Astrocyte (in vitro differentiated cells and primary cell): ENCODE data around the gene UMODL1. TPM values are rescaled to one million over a fixed set of nuclear protein-coding genes. Genes with fewer than 3 reads are reported as not detected.

Experiments
- DNase-seq: peaks from one replicate; pipeline ENCODE4 v3.0.0-alpha.2; 2010; ENCODE audit warnings: low read depth
- FAIRE-seq: peaks from 2 replicates; lab custom pipeline; 2011; peaks lifted over from hg19 to GRCh38; lab: Jason Lieb, UNC
- H2AFZ ChIP-seq: 2 replicates; pipeline ENCODE4 v1.6.0; 2012; ENCODE audit warnings: low read depth, low read length, inconsistent platforms
- H3K27ac ChIP-seq: 2 replicates; pipeline ENCODE4 v1.5.1; 2011; ENCODE audit warnings: low read depth, low read length, inconsistent platforms
- H3K27me3 ChIP-seq: 2 replicates; pipeline ENCODE4 v1.6.0; 2011; ENCODE audit warnings: low read length, inconsistent platforms; ENCODE audit not compliant: insufficient read depth
- H3K36me3 ChIP-seq: 2 replicates; pipeline ENCODE4 v1.5.1; 2011; ENCODE audit warnings: low read length, inconsistent platforms; ENCODE audit not compliant: insufficient read depth
- H3K4me1 ChIP-seq: 2 replicates; pipeline ENCODE4 v1.5.1; 2011; ENCODE audit warnings: low read length, inconsistent platforms; ENCODE audit not compliant: insufficient read depth
- H3K4me2 ChIP-seq: 2 replicates; pipeline ENCODE4 v1.6.0; 2012; ENCODE audit warnings: low read length, inconsistent platforms
- H3K4me3 ChIP-seq: 2 replicates; pipeline ENCODE4 v1.5.1; 2011; ENCODE audit warnings: low read depth, mild to moderate bottlenecking, low read length, inconsistent platforms; ENCODE audit not compliant: insufficient read depth
- H3K79me2 ChIP-seq: 2 replicates; pipeline ENCODE4 v1.6.0; 2012; ENCODE audit warnings: mild to moderate bottlenecking, low read length, inconsistent platforms; ENCODE audit not compliant: insufficient read depth
- H3K9ac ChIP-seq: 2 replicates; pipeline ENCODE4 v1.6.0; 2012; ENCODE audit warnings: mild to moderate bottlenecking, low read length, inconsistent platforms
- H3K9me3 ChIP-seq: 2 replicates; pipeline ENCODE4 v1.5.1; 2012; ENCODE audit warnings: low read depth, mild to moderate bottlenecking, low read length, inconsistent platforms; ENCODE audit not compliant: insufficient read depth
- H4K20me1 ChIP-seq: 2 replicates; pipeline ENCODE4 v1.6.0; 2012; ENCODE audit warnings: low read length, inconsistent platforms; ENCODE audit not compliant: insufficient read depth
- H3K27ac Mint-ChIP-seq: one replicate; pipeline ENCODE4 v1.8.0; 2021; ENCODE audit warnings: mild to moderate bottlenecking, mixed read lengths; ENCODE audit not compliant: unreplicated experiment
- H3K27me3 Mint-ChIP-seq: one replicate; pipeline ENCODE4 v1.8.0; 2021; ENCODE audit warnings: low read depth, mixed read lengths; ENCODE audit not compliant: unreplicated experiment
- H3K36me3 Mint-ChIP-seq: one replicate; pipeline ENCODE4 v1.8.0; 2021; ENCODE audit warnings: low read depth, mixed read lengths; ENCODE audit not compliant: unreplicated experiment
- H3K4me1 Mint-ChIP-seq: one replicate; pipeline ENCODE4 v1.8.0; 2021; ENCODE audit warnings: low read depth, mixed read lengths; ENCODE audit not compliant: unreplicated experiment
- H3K4me3 Mint-ChIP-seq: one replicate; pipeline ENCODE4 v1.8.0; 2021; ENCODE audit warnings: mild to moderate bottlenecking, moderate library complexity, mixed read lengths; ENCODE audit not compliant: unreplicated experiment
- H3K9me3 Mint-ChIP-seq: one replicate; pipeline ENCODE4 v1.8.0; 2021; ENCODE audit warnings: mild to moderate bottlenecking, mixed read lengths; ENCODE audit not compliant: unreplicated experiment
- CTCF ChIP-seq: IDR thresholded peaks from 2 replicates; pipeline ENCODE4 v1.5.1; 2011; ENCODE audit warnings: low read depth, mild to moderate bottlenecking, inconsistent platforms, low read length, moderate library complexity; ENCODE audit not compliant: insufficient read depth
- EZH2 ChIP-seq: IDR thresholded peaks from 2 replicates; pipeline ENCODE4 v1.6.1; 2012; ENCODE audit warnings: mild to moderate bottlenecking, low read length, inconsistent platforms; ENCODE audit not compliant: insufficient read depth
- total RNA-seq: library from RNA; stranded (reverse); gene quantifications from 2 replicates; pipeline ENCODE4 v1.2.1, GENCODE V29; 2021

UMODL1 gene
- total RNA-seq, 1 donor from 2014 or later = not detected

- DNase-seq (no peak), FAIRE-seq (no peak)
- peaks cover 11% of the 10 kb centered on the region for H3K27me3 Mint-ChIP-seq
- Histone ChIP-seq H3K27ac (no peak overlapping the region), H3K4me2 (no peak overlapping the region), H3K9ac (no peak overlapping the region), H3K9me3 (no peaks in the 10 kb centered on the region), H3K4me1 (no peaks in the 10 kb centered on the region), H3K4me3 (no peak overlapping the region), H2AFZ (no peak overlapping the region), H4K20me1 (no peaks in the 10 kb centered on the region), H3K79me2 (no peaks in the 10 kb centered on the region), H3K27me3 (peaks cover 8% of the 10 kb centered on the region), H3K36me3 (no peaks in the 10 kb centered on the region)
- peaks cover 4% of the 10 kb centered on the region for H3K9me3 Mint-ChIP-seq
- no peak overlapping the region for H3K4me3 Mint-ChIP-seq
- peaks cover 2% of the 10 kb centered on the region for H3K36me3 Mint-ChIP-seq
- TF ChIP-seq EZH2 = no peak
- TF ChIP-seq CTCF = no peak
- peaks cover 10% of the 10 kb centered on the region for H3K4me1 Mint-ChIP-seq
- H3K27ac Mint-ChIP-seq = no peak overlapping the region
Measured at GRCh38 chr21:42186591-42186990, 115.5 kb downstream of the UMODL1 start.

GRCh38 chr21:42187976-42188653 is 117.0 kb downstream of the UMODL1 start:
- no peak overlapping the region for H3K9ac ChIP-seq
- H3K9me3 Mint-ChIP-seq = peaks cover 4% of the 10 kb centered on the region
- peaks cover 10% of the 10 kb centered on the region for H3K27me3 ChIP-seq
- H3K27ac Mint-ChIP-seq = peak overlapping the region; percentile 45
- H3K4me2 ChIP-seq = no peak overlapping the region
- TF ChIP-seq CTCF = no peak
- no peak for TF ChIP-seq EZH2
- FAIRE-seq = no peak
- H2AFZ ChIP-seq = peak overlapping the region; percentile 10
- no peak overlapping the region for H3K4me3 ChIP-seq
- peaks cover 22% of the 10 kb centered on the region for H3K27me3 Mint-ChIP-seq
- peak; percentile 13 for DNase-seq
- no peak overlapping the region for H3K27ac ChIP-seq
- H3K4me1 Mint-ChIP-seq = peaks cover 17% of the 10 kb centered on the region
- no peaks in the 10 kb centered on the region for H3K79me2 ChIP-seq
- H4K20me1 ChIP-seq = no peaks in the 10 kb centered on the region
- no peaks in the 10 kb centered on the region for H3K36me3 ChIP-seq
- no peaks in the 10 kb centered on the region for H3K4me1 ChIP-seq
- H3K9me3 ChIP-seq = no peaks in the 10 kb centered on the region
- H3K4me3 Mint-ChIP-seq = no peak overlapping the region
- H3K36me3 Mint-ChIP-seq = peaks cover 2% of the 10 kb centered on the region

DNA sequence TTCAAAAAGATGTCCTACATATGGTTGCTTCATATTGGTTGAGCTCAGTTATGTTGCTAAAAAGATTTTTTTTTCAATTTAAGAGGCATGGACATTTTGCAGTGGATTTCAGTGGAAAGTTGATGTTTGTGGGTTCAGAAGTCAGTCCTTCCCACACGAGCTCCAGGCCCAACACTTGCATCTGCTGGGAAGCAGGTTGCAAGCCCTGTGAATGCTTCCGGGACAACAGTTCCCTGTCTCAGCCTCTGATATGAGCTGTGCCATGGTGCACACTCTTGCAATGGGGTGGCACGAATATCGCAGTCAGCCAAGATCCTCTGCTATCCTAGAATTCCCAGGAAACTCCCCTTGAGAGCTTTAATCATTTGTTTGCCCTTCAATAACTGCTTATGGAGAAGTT is 117.5 kb downstream of the UMODL1 start:
- Histone ChIP-seq H3K4me3 (no peak overlapping the region), H2AFZ (no peak overlapping the region), H4K20me1 (no peaks in the 10 kb centered on the region), H3K79me2 (no peaks in the 10 kb centered on the region), H3K9me3 (no peaks in the 10 kb centered on the region), H3K9ac (no peak overlapping the region), H3K4me2 (no peak overlapping the region), H3K27ac (no peak overlapping the region), H3K27me3 (peaks cover 10% of the 10 kb centered on the region), H3K36me3 (no peaks in the 10 kb centered on the region), H3K4me1 (no peaks in the 10 kb centered on the region)
- Mint-ChIP-seq H3K36me3 (peaks cover 2% of the 10 kb centered on the region), H3K9me3 (peaks cover 4% of the 10 kb centered on the region), H3K4me3 (no peak overlapping the region), H3K27me3 (peaks cover 27% of the 10 kb centered on the region), H3K4me1 (peaks cover 21% of the 10 kb centered on the region), H3K27ac (no peak overlapping the region)
- FAIRE-seq (no peak), DNase-seq (no peak)
- no peak for TF ChIP-seq EZH2
- no peak for TF ChIP-seq CTCF
